Measurements from ENCODE around the gene JUND. TPM values are rescaled to one million over a fixed set of nuclear protein-coding genes. Genes with fewer than 3 reads are reported as not detected.

Gene JUND
- total and polyA plus RNA-seq, 4 donors = 12.8 to 103 (median 41.8) TPM

DNA sequence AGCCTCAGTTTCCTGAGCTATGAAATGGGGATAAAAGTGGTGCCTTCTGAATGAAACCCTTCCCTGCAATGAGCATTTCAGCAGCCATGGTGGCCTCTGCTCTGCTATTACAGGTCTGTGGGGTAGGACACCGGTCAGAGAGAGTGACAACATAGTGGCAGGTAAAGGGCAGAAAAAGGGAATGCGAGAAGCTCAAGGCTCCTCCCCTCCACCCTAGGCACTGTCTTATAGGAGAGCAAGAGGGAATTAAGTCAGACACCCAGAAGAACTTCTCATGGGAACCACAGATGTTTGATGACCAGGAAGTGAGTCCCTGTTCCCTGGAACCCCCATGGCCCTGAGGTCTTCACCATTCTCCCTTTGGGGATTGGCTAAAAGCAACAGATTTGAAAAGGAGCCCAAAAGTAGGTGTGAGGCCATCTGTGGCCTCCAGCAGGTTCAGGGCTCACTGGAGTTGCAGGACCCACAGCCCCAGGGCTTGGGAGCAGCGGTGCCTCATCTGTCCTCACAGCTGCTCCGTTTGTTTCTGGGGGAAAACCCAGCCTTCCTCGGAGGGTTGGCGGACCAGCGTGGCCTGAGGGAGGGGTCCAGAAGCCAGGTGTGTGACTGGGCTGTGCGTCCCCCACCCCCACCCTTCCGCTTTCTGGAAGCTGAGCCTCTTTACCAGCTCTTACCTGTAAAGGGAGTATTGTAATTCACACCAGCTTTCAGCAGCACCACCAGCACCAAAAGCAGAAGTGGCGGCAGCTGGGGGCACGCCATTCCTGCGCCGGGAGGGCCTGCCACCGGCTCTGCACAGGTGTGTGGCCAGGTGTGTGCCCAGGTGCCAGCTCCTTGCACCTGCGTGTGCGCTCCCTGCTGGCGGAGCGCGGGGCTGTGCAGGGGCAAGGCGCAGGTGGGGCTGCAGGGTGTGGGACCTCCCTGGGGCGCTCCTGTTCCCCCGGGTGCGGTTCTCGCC is 26.6 kb downstream of the JUND start:
- Histone ChIP-seq H3K4me1 (ENCODE audit: control insufficient read depth in 4 of 4, insufficient read depth in 4 of 4, low read length in 3 of 4) (no peaks in the 10 kb centered on the region), H3K27ac (ENCODE audit: low read depth in 1 of 2, low read length in 2 of 2) (no peak overlapping the region), H3K27me3 (ENCODE audit: control insufficient read depth in 4 of 4, insufficient read depth in 4 of 4, low read length in 3 of 4) (no peaks in the 10 kb centered on the region), H3K36me3 (ENCODE audit: control insufficient read depth in 4 of 4, insufficient read depth in 3 of 4, low read depth in 1 of 4, low read length in 3 of 4) (no peaks in the 10 kb centered on the region), H3K9me3 (ENCODE audit: control insufficient read depth in 4 of 4, low read length in 3 of 4) (no peaks in the 10 kb centered on the region), H3K9ac (ENCODE audit: low read depth in 1 of 2, low read length in 2 of 2) (no peak overlapping the region), H3K4me3 (ENCODE audit: low read depth in 1 of 3, low read length in 3 of 3) (no peak overlapping the region)
- WGBS = 20% methylated on average over 24 of the region's 24 CpGs
- TF ChIP-seq NR2F2 (IDR thresholded peaks at IDR 0.05) = no peak
- TF ChIP-seq GABPA (IDR thresholded peaks at IDR 0.05 in 1 of 2, conservative IDR thresholded peaks at IDR 0.05 in 1 of 2) = no peak
- TF ChIP-seq JUND (IDR thresholded peaks at IDR 0.05) = no peak
- no peak for TF ChIP-seq FOXA1 (IDR thresholded peaks at IDR 0.05)
- DNase-seq (ENCODE audit: low spot score) = no peak

DNA sequence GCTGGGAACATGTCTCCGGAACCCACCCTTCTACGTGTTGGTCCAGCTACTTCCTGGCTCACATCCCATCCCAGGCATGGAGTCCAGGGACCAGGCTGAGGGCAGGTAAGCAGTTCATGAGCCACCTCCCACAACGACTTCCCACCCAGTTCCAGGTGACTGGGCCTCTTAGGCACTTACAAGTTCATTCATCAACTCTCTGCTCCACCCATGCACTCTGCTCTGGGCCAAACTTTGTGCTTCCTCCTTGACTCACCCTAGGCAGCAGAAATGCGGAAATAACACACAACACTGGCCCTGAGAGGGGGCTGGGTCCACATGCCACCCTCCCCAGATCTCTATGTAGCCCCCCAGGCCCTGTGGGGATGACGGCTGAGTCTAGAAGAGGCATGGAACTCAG is 27.7 kb downstream of the JUND start:
- Histone ChIP-seq H3K9me3 (ENCODE audit: control insufficient read depth in 4 of 4, low read length in 3 of 4) (no peaks in the 10 kb centered on the region), H3K9ac (ENCODE audit: low read depth in 1 of 2, low read length in 2 of 2) (no peak overlapping the region), H3K27ac (ENCODE audit: low read depth in 1 of 2, low read length in 2 of 2) (no peak overlapping the region), H3K4me1 (ENCODE audit: control insufficient read depth in 4 of 4, insufficient read depth in 4 of 4, low read length in 3 of 4) (no peaks in the 10 kb centered on the region), H3K4me3 (ENCODE audit: low read depth in 1 of 3, low read length in 3 of 3) (no peak overlapping the region), H3K36me3 (ENCODE audit: control insufficient read depth in 4 of 4, insufficient read depth in 3 of 4, low read depth in 1 of 4, low read length in 3 of 4) (no peaks in the 10 kb centered on the region), H3K27me3 (ENCODE audit: control insufficient read depth in 4 of 4, insufficient read depth in 4 of 4, low read length in 3 of 4) (no peaks in the 10 kb centered on the region)
- WGBS = 47% methylated on average over 5 of the region's 5 CpGs
- TF ChIP-seq NR2F2 (IDR thresholded peaks at IDR 0.05) (no peak), EGR1 (IDR thresholded peaks at IDR 0.05; ENCODE audit: low read depth in 2 of 2) (no peak), HNF4A (conservative IDR thresholded peaks at IDR 0.05) (no peak), HNF4G (IDR thresholded peaks at IDR 0.05) (no peak), JUND (IDR thresholded peaks at IDR 0.05) (no peak), FOXA2 (IDR thresholded peaks at IDR 0.05) (no peak), YY1 (IDR thresholded peaks at IDR 0.05) (no peak)
- TF ChIP-seq, protein P1, sequence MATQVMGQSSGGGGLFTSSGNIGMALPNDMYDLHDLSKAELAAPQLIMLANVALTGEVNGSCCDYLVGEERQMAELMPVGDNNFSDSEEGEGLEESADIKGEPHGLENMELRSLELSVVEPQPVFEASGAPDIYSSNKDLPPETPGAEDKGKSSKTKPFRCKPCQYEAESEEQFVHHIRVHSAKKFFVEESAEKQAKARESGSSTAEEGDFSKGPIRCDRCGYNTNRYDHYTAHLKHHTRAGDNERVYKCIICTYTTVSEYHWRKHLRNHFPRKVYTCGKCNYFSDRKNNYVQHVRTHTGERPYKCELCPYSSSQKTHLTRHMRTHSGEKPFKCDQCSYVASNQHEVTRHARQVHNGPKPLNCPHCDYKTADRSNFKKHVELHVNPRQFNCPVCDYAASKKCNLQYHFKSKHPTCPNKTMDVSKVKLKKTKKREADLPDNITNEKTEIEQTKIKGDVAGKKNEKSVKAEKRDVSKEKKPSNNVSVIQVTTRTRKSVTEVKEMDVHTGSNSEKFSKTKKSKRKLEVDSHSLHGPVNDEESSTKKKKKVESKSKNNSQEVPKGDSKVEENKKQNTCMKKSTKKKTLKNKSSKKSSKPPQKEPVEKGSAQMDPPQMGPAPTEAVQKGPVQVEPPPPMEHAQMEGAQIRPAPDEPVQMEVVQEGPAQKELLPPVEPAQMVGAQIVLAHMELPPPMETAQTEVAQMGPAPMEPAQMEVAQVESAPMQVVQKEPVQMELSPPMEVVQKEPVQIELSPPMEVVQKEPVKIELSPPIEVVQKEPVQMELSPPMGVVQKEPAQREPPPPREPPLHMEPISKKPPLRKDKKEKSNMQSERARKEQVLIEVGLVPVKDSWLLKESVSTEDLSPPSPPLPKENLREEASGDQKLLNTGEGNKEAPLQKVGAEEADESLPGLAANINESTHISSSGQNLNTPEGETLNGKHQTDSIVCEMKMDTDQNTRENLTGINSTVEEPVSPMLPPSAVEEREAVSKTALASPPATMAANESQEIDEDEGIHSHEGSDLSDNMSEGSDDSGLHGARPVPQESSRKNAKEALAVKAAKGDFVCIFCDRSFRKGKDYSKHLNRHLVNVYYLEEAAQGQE (IDR thresholded peaks at IDR 0.05) = no peak
- TF ChIP-seq, protein P2, sequence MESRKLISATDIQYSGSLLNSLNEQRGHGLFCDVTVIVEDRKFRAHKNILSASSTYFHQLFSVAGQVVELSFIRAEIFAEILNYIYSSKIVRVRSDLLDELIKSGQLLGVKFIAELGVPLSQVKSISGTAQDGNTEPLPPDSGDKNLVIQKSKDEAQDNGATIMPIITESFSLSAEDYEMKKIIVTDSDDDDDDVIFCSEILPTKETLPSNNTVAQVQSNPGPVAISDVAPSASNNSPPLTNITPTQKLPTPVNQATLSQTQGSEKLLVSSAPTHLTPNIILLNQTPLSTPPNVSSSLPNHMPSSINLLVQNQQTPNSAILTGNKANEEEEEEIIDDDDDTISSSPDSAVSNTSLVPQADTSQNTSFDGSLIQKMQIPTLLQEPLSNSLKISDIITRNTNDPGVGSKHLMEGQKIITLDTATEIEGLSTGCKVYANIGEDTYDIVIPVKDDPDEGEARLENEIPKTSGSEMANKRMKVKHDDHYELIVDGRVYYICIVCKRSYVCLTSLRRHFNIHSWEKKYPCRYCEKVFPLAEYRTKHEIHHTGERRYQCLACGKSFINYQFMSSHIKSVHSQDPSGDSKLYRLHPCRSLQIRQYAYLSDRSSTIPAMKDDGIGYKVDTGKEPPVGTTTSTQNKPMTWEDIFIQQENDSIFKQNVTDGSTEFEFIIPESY (IDR thresholded peaks at IDR 0.05) = no peak
- no peak for DNase-seq (ENCODE audit: low spot score)

DNA sequence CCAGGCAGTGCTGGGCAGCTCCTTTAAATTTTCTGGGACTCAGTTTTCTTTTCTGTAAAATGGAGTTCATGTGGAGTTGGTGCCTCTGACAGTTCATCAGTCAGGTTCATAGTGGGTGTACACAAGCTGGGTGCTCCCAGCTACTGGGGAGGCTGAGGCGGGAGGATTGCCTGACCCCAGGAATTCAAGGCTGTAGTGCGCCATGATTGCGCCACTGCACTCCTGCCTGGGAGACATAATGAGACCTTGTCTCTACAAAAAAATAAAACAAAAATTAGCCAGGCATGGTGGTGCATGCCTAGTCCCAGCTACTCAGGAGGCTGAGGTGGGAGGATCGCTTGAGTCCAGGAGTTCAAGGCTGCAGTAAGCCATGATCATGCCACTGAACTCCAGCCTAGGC is 28.3 kb downstream of the JUND start:
- Histone ChIP-seq H3K4me1 (ENCODE audit: control insufficient read depth in 4 of 4, insufficient read depth in 4 of 4, low read length in 3 of 4) (no peaks in the 10 kb centered on the region), H3K4me3 (ENCODE audit: low read depth in 1 of 3, low read length in 3 of 3) (no peak overlapping the region), H3K36me3 (ENCODE audit: control insufficient read depth in 4 of 4, insufficient read depth in 3 of 4, low read depth in 1 of 4, low read length in 3 of 4) (no peaks in the 10 kb centered on the region), H3K27ac (ENCODE audit: low read depth in 1 of 2, low read length in 2 of 2) (no peak overlapping the region), H3K27me3 (ENCODE audit: control insufficient read depth in 4 of 4, insufficient read depth in 4 of 4, low read length in 3 of 4) (no peaks in the 10 kb centered on the region), H3K9me3 (ENCODE audit: control insufficient read depth in 4 of 4, low read length in 3 of 4) (no peaks in the 10 kb centered on the region), H3K9ac (ENCODE audit: low read depth in 1 of 2, low read length in 2 of 2) (no peak overlapping the region)
- DNase-seq (ENCODE audit: low spot score) = no peak
- WGBS = 83% methylated on average over 4 of the region's 4 CpGs
- TF ChIP-seq FOXA1 (IDR thresholded peaks at IDR 0.05) = no peak
- TF ChIP-seq JUND (IDR thresholded peaks at IDR 0.05) = no peak
- TF ChIP-seq GABPA (IDR thresholded peaks at IDR 0.05 in 1 of 2, conservative IDR thresholded peaks at IDR 0.05 in 1 of 2) = no peak
- no peak for TF ChIP-seq EGR1 (IDR thresholded peaks at IDR 0.05; ENCODE audit: low read depth in 2 of 2)
- TF ChIP-seq YY1 (IDR thresholded peaks at IDR 0.05) = no peak
- no peak for TF ChIP-seq SP1 (IDR thresholded peaks at IDR 0.05)
- TF ChIP-seq, protein P3, sequence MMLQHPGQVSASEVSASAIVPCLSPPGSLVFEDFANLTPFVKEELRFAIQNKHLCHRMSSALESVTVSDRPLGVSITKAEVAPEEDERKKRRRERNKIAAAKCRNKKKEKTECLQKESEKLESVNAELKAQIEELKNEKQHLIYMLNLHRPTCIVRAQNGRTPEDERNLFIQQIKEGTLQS (IDR thresholded peaks at IDR 0.05) = no peak
- TF ChIP-seq HNF4A (conservative IDR thresholded peaks at IDR 0.05) = no peak
- TF ChIP-seq, protein P4, sequence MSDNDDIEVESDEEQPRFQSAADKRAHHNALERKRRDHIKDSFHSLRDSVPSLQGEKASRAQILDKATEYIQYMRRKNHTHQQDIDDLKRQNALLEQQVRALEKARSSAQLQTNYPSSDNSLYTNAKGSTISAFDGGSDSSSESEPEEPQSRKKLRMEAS (IDR thresholded peaks at IDR 0.05) = no peak
- no peak for TF ChIP-seq NR2F2 (IDR thresholded peaks at IDR 0.05)
- TF ChIP-seq, protein P5, sequence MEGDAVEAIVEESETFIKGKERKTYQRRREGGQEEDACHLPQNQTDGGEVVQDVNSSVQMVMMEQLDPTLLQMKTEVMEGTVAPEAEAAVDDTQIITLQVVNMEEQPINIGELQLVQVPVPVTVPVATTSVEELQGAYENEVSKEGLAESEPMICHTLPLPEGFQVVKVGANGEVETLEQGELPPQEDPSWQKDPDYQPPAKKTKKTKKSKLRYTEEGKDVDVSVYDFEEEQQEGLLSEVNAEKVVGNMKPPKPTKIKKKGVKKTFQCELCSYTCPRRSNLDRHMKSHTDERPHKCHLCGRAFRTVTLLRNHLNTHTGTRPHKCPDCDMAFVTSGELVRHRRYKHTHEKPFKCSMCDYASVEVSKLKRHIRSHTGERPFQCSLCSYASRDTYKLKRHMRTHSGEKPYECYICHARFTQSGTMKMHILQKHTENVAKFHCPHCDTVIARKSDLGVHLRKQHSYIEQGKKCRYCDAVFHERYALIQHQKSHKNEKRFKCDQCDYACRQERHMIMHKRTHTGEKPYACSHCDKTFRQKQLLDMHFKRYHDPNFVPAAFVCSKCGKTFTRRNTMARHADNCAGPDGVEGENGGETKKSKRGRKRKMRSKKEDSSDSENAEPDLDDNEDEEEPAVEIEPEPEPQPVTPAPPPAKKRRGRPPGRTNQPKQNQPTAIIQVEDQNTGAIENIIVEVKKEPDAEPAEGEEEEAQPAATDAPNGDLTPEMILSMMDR (IDR thresholded peaks at IDR 0.05; ENCODE audit: low read depth, low read length, missing input control) = no peak
- TF ChIP-seq, protein P2 (IDR thresholded peaks at IDR 0.05) = no peak
- TF ChIP-seq RAD21 (IDR thresholded peaks at IDR 0.05) = no peak
